Liver (tissue), 9 donors: ENCODE results near the gene COL19A1. TPM values are rescaled to one million over a fixed set of nuclear protein-coding genes. Genes with fewer than 3 reads are reported as not detected.

ENCODE experiments used
- DNase-seq: peaks from one replicate; pipeline ENCODE4 v3.0.0-alpha.2; 2017; ENCODE audit warnings: low spot score
- H3K27ac ChIP-seq, 2 donors: one replicate each; pipeline ENCODE4 v1.7.0; 2013; ENCODE audit warnings: inconsistent platforms in 2 of 2, low read length in 2 of 2, control low read depth in 1 of 2, low read depth in 1 of 2, mild to moderate bottlenecking in 1 of 2
- H3K27me3 ChIP-seq, 4 donors: one replicate each; pipeline versions ENCODE4 v1.6.1 to v1.7.0; 2013; ENCODE audit warnings: low read length in 3 of 4, inconsistent platforms in 1 of 4, mild to moderate bottlenecking in 1 of 4, moderate library complexity in 1 of 4; ENCODE audit not compliant: control insufficient read depth in 4 of 4, insufficient read depth in 4 of 4
- H3K36me3 ChIP-seq, 4 donors: one replicate each; pipeline versions ENCODE4 v1.6.1 to v1.7.0; 2013; ENCODE audit warnings: low read length in 3 of 4, mild to moderate bottlenecking in 3 of 4, low read depth in 1 of 4, moderate library complexity in 1 of 4; ENCODE audit not compliant: control insufficient read depth in 4 of 4, insufficient read depth in 3 of 4
- H3K4me1 ChIP-seq, 4 donors: one replicate each; pipeline versions ENCODE4 v1.6.1 to v1.7.0; 2013; ENCODE audit warnings: low read length in 3 of 4, mild to moderate bottlenecking in 3 of 4, moderate library complexity in 1 of 4; ENCODE audit not compliant: control insufficient read depth in 4 of 4, insufficient read depth in 4 of 4
- H3K4me3 ChIP-seq, 3 donors: one replicate each; pipeline versions ENCODE4 v1.6.1 to v1.7.0; 2013; ENCODE audit warnings: low read length in 3 of 3, control low read depth in 1 of 3, low read depth in 1 of 3, mild to moderate bottlenecking in 1 of 3
- H3K9ac ChIP-seq, 2 donors: one replicate each; pipeline ENCODE4 v1.7.0; 2013; ENCODE audit warnings: low read length in 2 of 2, mild to moderate bottlenecking in 2 of 2, moderate library complexity in 2 of 2, control low read depth in 1 of 2, low read depth in 1 of 2
- H3K9me3 ChIP-seq, 4 donors: one replicate each; pipeline versions ENCODE4 v1.6.1 to v1.7.0; 2013; ENCODE audit warnings: low read length in 3 of 4; ENCODE audit not compliant: control insufficient read depth in 4 of 4
- EGR1 ChIP-seq, 2 donors: IDR thresholded peaks; 2 replicates each; pipeline ENCODE4 v1.6.1; 2016 to 2018; ENCODE audit warnings: antibody characterized with exemption in 2 of 2, low read depth in 2 of 2
- FOXA1 ChIP-seq: IDR thresholded peaks from 2 replicates; pipeline ENCODE4 v1.6.1; 2016; ENCODE audit warnings: antibody characterized with exemption
- FOXA2 ChIP-seq: IDR thresholded peaks from 2 replicates; pipeline ENCODE4 v1.6.1; 2016; ENCODE audit warnings: antibody characterized with exemption
- GABPA ChIP-seq, 2 donors: IDR thresholded peaks in 1 of 2; conservative IDR thresholded peaks in 1 of 2; 2 replicates each; pipeline ENCODE4 v1.6.1; 2016; ENCODE audit warnings: antibody characterized with exemption in 2 of 2, mild to moderate bottlenecking in 1 of 2, moderate library complexity in 1 of 2
- HNF4A ChIP-seq, 2 donors: conservative IDR thresholded peaks; 2 replicates each; pipeline ENCODE4 v1.6.1; 2016; ENCODE audit warnings: antibody characterized with exemption in 2 of 2, mild to moderate bottlenecking in 2 of 2
- HNF4G ChIP-seq: IDR thresholded peaks from 2 replicates; pipeline ENCODE4 v1.6.1; 2016; ENCODE audit warnings: antibody characterized with exemption
- JUND ChIP-seq, 2 donors: IDR thresholded peaks; 2 replicates each; pipeline ENCODE4 v1.6.1; 2016; ENCODE audit warnings: antibody characterized with exemption in 2 of 2
- NR2F2 ChIP-seq: IDR thresholded peaks from 2 replicates; pipeline ENCODE4 v1.6.1; 2016; ENCODE audit warnings: antibody characterized with exemption
- RAD21 ChIP-seq, 2 donors: IDR thresholded peaks; 2 replicates each; pipeline ENCODE4 v1.6.1; 2016; ENCODE audit warnings: antibody characterized with exemption in 2 of 2, mild to moderate bottlenecking in 2 of 2
- RXRA ChIP-seq, 2 donors: IDR thresholded peaks; 2 replicates each; pipeline ENCODE4 v1.6.1; 2017 to 2018; ENCODE audit warnings: antibody characterized with exemption in 2 of 2, mild to moderate bottlenecking in 1 of 2
- SP1 ChIP-seq: IDR thresholded peaks from 2 replicates; pipeline ENCODE4 v1.6.1; 2018; ENCODE audit warnings: antibody characterized with exemption, mild to moderate bottlenecking
- TAF1 ChIP-seq: conservative IDR thresholded peaks from 2 replicates; pipeline ENCODE4 v1.6.1; 2016; ENCODE audit warnings: antibody characterized with exemption, mild to moderate bottlenecking
- YY1 ChIP-seq: IDR thresholded peaks from 2 replicates; pipeline ENCODE4 v1.6.1; 2016; ENCODE audit warnings: antibody characterized with exemption, mild to moderate bottlenecking
- WGBS: extraction: QIAGEN DNeasy Blood & Tissue Kit; methylation state at CpG from one replicate; pipeline ENCODE4 v1.1.7; 2013; 5-methylcytosine and 5-hydroxymethylcytosine counted together
- polyA plus RNA-seq, 2 donors: library from polyadenylated mRNA; stranded (reverse) in 1 of 2; unstranded in 1 of 2; fragments of 200-250 nt in 1 of 2; fragments of >200 nt in 1 of 2; fragmentation: Nextera tagmentation in 1 of 2; extraction: Ambion mirVana in 1 of 2; gene quantifications; one replicate each; pipeline versions ENCODE4 v1.2.1 to v1.2.3, GENCODE V29; 2013 to 2015
- total RNA-seq, 2 donors: library from RNA; depleted of rRNA; stranded (reverse); fragments of >200 nt; gene quantifications; one replicate each; pipeline ENCODE4 v1.2.3, GENCODE V29; 2014
- TF ChIP-seq, protein P1 (sequence below): IDR thresholded peaks from 2 replicates; pipeline ENCODE4 v1.6.1; 2016; ENCODE audit warnings: antibody characterized with exemption
- TF ChIP-seq, protein P2 (sequence below): IDR thresholded peaks from 2 replicates; pipeline ENCODE4 v1.6.1; 2016; ENCODE audit warnings: antibody characterized with exemption
- TF ChIP-seq, protein P3 (sequence below): IDR thresholded peaks from 2 replicates; pipeline ENCODE4 v1.6.1; 2016; ENCODE audit warnings: antibody characterized with exemption
- TF ChIP-seq, protein P4 (sequence below): fragments of 150-350 bp; IDR thresholded peaks from 2 replicates; pipeline ENCODE4 v1.5.1; 2017; ENCODE audit warnings: improper control_type of control experiment, low read depth, low read length; ENCODE audit not compliant: missing input control
- TF ChIP-seq, protein P5 (sequence below): IDR thresholded peaks from 2 replicates; pipeline ENCODE4 v1.6.1; 2016; ENCODE audit warnings: antibody characterized with exemption, mild to moderate bottlenecking
- donor health status: healthy.
- donor health status: healthy.
- donor health status: healthy.
- donor health status: healthy.
- donor health status: healthy.

COL19A1 gene
- total and polyA plus RNA-seq, 4 donors = 0.25 to 0.51 TPM; not detected in 2

DNA sequence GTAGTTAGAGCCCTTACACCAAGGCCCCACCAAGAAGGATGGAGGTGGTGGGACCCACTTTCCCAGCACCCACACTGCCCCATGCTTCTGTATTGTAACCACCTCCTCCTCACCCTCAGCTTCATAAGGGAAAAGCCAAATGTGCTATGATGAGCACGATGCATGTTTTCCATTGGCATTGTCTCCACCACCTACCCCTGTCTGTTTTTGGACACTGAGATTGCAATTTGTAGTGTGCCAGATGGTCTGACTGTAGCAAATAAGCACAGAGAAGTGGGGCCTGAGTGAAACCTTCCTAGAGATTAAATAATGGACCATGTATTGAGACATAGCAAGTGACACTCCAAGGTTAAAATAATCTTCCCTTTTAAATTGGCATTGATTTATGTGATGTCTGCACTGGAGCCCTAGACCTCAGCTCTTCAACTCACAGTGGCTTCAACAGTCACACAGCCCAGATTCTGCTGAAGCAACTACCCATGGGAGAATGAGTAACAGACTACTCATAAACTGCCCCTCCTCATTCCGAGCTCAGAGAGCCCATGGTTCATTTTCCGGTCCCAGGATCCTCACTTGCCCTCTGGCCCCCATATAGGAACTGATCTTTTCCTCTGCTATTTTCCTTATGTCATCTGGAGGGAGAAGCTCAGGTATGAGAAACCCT is 258.7 kb downstream of the COL19A1 start:
- Histone ChIP-seq H3K4me3 (no peak overlapping the region), H3K9me3 (no peaks in the 10 kb centered on the region), H3K9ac (no peak overlapping the region), H3K27me3 (no peaks in the 10 kb centered on the region), H3K4me1 (no peaks in the 10 kb centered on the region), H3K36me3 (no peaks in the 10 kb centered on the region), H3K27ac (no peak overlapping the region)
- no peak for DNase-seq
- no peak for TF ChIP-seq TAF1
- TF ChIP-seq, protein P1, sequence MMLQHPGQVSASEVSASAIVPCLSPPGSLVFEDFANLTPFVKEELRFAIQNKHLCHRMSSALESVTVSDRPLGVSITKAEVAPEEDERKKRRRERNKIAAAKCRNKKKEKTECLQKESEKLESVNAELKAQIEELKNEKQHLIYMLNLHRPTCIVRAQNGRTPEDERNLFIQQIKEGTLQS = no peak
- TF ChIP-seq, protein P2, sequence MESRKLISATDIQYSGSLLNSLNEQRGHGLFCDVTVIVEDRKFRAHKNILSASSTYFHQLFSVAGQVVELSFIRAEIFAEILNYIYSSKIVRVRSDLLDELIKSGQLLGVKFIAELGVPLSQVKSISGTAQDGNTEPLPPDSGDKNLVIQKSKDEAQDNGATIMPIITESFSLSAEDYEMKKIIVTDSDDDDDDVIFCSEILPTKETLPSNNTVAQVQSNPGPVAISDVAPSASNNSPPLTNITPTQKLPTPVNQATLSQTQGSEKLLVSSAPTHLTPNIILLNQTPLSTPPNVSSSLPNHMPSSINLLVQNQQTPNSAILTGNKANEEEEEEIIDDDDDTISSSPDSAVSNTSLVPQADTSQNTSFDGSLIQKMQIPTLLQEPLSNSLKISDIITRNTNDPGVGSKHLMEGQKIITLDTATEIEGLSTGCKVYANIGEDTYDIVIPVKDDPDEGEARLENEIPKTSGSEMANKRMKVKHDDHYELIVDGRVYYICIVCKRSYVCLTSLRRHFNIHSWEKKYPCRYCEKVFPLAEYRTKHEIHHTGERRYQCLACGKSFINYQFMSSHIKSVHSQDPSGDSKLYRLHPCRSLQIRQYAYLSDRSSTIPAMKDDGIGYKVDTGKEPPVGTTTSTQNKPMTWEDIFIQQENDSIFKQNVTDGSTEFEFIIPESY = no peak
- TF ChIP-seq EGR1 (IDR thresholded peaks at IDR 0.05; ENCODE audit: low read depth in 2 of 2) = no peak
- TF ChIP-seq YY1 = no peak
- TF ChIP-seq SP1 = no peak
- TF ChIP-seq HNF4A (conservative IDR thresholded peaks at IDR 0.05) = no peak
- WGBS = 69% methylated on average over 3 of the region's 3 CpGs

DNA sequence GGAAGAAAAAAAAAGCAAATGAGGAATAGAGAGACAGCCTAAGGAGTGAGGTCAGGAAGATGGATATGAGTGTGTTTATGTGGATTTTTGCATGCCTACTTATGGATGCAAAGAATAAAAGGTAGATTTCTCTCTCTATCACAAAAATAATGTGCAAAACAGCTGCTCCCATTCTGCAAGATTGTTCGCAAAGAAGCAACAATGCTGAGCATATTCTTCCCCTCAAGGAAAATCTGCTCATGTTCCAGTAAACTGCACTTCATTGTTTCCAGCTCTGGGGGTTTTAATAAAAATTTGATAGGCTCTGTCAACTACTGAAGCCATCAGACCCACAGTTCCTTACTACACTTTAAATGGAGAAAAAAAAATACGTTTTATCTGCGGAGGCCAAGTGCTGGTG is 259.2 kb downstream of the COL19A1 start:
- Histone ChIP-seq H3K9me3 (no peaks in the 10 kb centered on the region), H3K4me3 (no peak overlapping the region), H3K36me3 (no peaks in the 10 kb centered on the region), H3K9ac (no peak overlapping the region), H3K27me3 (no peaks in the 10 kb centered on the region), H3K4me1 (no peaks in the 10 kb centered on the region), H3K27ac (no peak overlapping the region)
- DNase-seq = no peak
- WGBS = 92% methylated on average over 3 of the region's 3 CpGs
- TF ChIP-seq, protein P3, sequence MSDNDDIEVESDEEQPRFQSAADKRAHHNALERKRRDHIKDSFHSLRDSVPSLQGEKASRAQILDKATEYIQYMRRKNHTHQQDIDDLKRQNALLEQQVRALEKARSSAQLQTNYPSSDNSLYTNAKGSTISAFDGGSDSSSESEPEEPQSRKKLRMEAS = no peak
- TF ChIP-seq SP1 (no peak), FOXA1 (no peak), HNF4G (no peak), NR2F2 (no peak), RXRA (IDR thresholded peaks at IDR 0.05) (no peak), GABPA (IDR thresholded peaks at IDR 0.05 in 1 of 2, conservative IDR thresholded peaks at IDR 0.05 in 1 of 2) (no peak), TAF1 (no peak), RAD21 (IDR thresholded peaks at IDR 0.05) (no peak), FOXA2 (no peak), YY1 (no peak), HNF4A (conservative IDR thresholded peaks at IDR 0.05) (no peak), JUND (IDR thresholded peaks at IDR 0.05) (no peak), EGR1 (IDR thresholded peaks at IDR 0.05; ENCODE audit: low read depth in 2 of 2) (no peak)
- TF ChIP-seq, protein P2 = no peak
- TF ChIP-seq, protein P1 = no peak
- TF ChIP-seq, protein P4, sequence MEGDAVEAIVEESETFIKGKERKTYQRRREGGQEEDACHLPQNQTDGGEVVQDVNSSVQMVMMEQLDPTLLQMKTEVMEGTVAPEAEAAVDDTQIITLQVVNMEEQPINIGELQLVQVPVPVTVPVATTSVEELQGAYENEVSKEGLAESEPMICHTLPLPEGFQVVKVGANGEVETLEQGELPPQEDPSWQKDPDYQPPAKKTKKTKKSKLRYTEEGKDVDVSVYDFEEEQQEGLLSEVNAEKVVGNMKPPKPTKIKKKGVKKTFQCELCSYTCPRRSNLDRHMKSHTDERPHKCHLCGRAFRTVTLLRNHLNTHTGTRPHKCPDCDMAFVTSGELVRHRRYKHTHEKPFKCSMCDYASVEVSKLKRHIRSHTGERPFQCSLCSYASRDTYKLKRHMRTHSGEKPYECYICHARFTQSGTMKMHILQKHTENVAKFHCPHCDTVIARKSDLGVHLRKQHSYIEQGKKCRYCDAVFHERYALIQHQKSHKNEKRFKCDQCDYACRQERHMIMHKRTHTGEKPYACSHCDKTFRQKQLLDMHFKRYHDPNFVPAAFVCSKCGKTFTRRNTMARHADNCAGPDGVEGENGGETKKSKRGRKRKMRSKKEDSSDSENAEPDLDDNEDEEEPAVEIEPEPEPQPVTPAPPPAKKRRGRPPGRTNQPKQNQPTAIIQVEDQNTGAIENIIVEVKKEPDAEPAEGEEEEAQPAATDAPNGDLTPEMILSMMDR = no peak
- TF ChIP-seq, protein P5, sequence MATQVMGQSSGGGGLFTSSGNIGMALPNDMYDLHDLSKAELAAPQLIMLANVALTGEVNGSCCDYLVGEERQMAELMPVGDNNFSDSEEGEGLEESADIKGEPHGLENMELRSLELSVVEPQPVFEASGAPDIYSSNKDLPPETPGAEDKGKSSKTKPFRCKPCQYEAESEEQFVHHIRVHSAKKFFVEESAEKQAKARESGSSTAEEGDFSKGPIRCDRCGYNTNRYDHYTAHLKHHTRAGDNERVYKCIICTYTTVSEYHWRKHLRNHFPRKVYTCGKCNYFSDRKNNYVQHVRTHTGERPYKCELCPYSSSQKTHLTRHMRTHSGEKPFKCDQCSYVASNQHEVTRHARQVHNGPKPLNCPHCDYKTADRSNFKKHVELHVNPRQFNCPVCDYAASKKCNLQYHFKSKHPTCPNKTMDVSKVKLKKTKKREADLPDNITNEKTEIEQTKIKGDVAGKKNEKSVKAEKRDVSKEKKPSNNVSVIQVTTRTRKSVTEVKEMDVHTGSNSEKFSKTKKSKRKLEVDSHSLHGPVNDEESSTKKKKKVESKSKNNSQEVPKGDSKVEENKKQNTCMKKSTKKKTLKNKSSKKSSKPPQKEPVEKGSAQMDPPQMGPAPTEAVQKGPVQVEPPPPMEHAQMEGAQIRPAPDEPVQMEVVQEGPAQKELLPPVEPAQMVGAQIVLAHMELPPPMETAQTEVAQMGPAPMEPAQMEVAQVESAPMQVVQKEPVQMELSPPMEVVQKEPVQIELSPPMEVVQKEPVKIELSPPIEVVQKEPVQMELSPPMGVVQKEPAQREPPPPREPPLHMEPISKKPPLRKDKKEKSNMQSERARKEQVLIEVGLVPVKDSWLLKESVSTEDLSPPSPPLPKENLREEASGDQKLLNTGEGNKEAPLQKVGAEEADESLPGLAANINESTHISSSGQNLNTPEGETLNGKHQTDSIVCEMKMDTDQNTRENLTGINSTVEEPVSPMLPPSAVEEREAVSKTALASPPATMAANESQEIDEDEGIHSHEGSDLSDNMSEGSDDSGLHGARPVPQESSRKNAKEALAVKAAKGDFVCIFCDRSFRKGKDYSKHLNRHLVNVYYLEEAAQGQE = no peak
